ENCODE measurements around the gene PTPRG.

PTPRG gene

DNA sequence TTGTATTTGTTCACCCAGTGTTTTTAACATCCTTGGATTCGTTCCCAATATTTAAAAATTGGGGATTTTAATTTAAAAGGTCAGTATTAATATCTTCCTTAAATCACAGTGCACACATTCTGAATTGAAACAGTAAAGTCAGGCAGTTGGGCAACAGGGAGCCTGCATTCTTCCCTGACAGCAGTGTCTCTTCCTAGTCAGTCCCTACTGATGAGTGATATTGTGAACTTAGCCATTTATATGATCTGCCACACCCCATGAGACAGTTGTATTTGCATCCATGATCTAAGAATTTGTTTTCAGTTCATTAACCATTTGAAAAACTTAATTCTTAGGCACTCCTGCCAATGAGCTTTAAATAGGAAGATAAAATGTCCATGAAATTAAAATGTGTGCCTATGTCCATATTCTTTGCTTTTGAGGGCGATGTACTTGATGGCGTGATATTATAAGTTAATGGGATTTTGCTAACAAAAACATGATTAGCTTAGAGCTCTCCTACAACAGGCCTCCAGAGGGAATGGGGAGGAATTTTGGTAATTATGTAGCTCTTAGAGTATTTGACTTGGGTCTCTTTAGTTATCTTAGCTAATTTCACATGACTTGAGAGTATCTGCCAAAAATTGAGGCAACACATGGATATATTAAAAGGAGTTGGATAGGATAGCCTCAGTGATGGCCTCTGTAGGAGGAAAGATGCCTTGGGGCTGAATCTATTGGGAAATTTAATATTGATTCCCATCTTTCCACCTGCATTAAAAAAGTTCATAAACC lies 219.3 kb downstream of the PTPRG start:
- no peak for DNase-seq
- Histone ChIP-seq H3K9me3 (ENCODE audit: control insufficient read depth, low read length) (no peaks in the 10 kb centered on the region), H3K36me3 (ENCODE audit: control insufficient read depth, insufficient read depth, low read length) (no peaks in the 10 kb centered on the region), H3K4me3 (ENCODE audit: insufficient read depth, low read depth, low read length, poor library complexity, severe bottlenecking) (no peak overlapping the region), H3K27ac (ENCODE audit: insufficient read depth, low read length, poor library complexity, severe bottlenecking) (no peak overlapping the region), H3K27me3 (replicated peaks; ENCODE audit: control insufficient read depth, insufficient read depth, low read length, poor library complexity, severe bottlenecking) (no peaks in the 10 kb centered on the region), H3K4me1 (ENCODE audit: control insufficient read depth, insufficient read depth, low read length, poor library complexity, severe bottlenecking) (no peaks in the 10 kb centered on the region)

DNA sequence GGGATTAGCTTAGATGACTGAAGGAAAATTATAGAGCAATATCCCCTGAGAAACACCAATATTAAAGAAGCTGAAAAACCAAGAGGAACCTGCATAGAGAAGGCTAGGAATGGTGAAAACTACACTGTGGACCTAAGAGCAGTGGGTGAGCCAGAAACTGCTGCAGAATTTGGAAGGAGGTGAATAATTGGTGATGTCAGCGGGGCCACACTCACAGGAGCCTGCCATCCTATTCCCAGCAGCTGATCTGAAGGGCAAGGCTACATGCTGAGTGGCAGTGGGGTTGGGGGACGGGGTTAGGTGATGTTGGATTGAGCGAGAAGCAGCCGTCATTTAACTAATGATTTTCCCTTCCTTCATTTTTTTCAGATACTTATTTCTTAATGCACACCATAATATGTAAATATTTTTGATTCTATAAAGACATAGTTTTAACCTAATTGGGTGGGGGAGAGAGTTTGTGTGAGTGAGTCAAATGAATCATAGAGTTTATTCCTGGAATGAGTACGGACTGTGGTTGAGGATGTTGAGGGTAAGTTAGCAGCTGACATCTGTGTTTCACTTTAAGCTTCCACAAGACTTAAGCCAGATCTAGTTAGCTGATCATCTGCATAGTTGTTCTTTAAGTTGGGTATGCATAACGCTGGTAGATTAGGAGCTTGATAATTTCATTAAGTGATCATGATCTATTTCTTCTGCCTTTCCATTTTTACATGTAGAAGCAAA lies 222.8 kb downstream of the PTPRG start:
- Histone ChIP-seq H3K36me3 (ENCODE audit: control insufficient read depth, insufficient read depth, low read length) (no peaks in the 10 kb centered on the region), H3K4me3 (ENCODE audit: insufficient read depth, low read depth, low read length, poor library complexity, severe bottlenecking) (no peak overlapping the region), H3K4me1 (ENCODE audit: control insufficient read depth, insufficient read depth, low read length, poor library complexity, severe bottlenecking) (no peaks in the 10 kb centered on the region), H3K27me3 (replicated peaks; ENCODE audit: control insufficient read depth, insufficient read depth, low read length, poor library complexity, severe bottlenecking) (no peaks in the 10 kb centered on the region), H3K27ac (ENCODE audit: insufficient read depth, low read length, poor library complexity, severe bottlenecking) (no peak overlapping the region), H3K9me3 (ENCODE audit: control insufficient read depth, low read length) (no peaks in the 10 kb centered on the region)
- DNase-seq, result no peak

DNA sequence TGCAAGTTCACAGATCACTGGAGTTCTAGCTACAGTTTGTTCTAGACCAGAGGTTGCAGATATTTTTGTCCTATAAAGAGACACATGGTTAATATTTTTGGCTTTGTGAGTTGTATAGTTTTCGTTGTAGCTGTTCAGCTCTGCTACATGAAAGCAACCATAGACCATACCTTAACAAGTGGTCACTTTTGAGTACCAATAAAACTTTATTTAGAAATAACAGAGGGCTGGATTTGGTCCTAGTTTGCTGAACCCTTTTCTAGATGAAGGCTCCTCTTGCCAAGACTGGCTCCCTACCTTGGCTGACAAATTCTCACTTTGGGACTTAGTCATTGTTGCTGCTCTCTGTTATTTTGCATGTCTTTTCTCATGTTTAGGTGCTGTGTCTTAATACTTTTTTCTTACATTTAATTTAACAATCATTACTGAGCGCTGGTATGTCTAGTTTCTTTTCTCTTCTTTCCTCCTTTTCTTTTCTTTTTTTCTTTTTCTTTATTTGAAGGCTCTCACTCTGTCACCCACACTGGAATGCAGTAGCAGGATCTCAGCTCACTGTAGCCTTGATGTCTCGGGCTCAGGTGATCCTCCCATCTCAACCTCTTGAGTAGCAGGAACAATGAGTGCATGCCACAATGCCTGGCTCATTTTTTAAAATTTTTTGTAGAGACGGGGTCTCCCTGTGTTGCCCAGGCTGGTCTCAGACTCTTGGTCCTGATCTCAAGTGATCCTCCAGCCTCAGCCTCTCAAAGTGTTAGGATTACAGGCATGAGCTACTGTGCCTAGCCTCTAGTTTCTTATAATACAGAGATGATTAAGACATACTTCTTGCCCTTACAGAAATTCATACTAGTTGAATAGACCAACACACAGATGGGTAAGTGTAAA lies 227.5 kb downstream of the PTPRG start:
- Histone ChIP-seq H3K4me3 (ENCODE audit: insufficient read depth, low read depth, low read length, poor library complexity, severe bottlenecking) (no peak overlapping the region), H3K4me1 (ENCODE audit: control insufficient read depth, insufficient read depth, low read length, poor library complexity, severe bottlenecking) (no peaks in the 10 kb centered on the region), H3K9me3 (ENCODE audit: control insufficient read depth, low read length) (no peaks in the 10 kb centered on the region), H3K27ac (ENCODE audit: insufficient read depth, low read length, poor library complexity, severe bottlenecking) (no peak overlapping the region), H3K36me3 (ENCODE audit: control insufficient read depth, insufficient read depth, low read length) (no peaks in the 10 kb centered on the region), H3K27me3 (replicated peaks; ENCODE audit: control insufficient read depth, insufficient read depth, low read length, poor library complexity, severe bottlenecking) (no peaks in the 10 kb centered on the region)
- no peak for DNase-seq

DNA sequence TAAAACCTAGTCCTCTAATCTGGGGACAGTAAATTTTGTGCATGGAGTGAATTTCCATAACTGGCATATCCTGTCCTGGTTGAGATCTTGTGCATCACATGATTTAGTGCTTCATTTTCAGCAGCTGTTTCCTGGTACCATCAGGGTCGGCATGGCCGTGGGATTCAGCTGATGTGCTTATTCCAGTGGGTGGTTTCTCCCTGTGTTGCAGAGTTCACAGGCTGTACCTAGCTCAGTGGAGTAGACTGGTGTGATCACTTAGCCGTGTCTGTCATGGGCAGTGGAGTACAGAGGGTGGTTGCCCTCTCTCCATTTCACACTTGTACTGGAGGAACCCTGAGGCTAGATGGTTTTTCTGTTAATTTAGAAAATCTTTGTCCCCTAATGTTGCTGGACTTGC lies 228.5 kb downstream of the PTPRG start:
- H3K36me3 ChIP-seq (ENCODE audit: control insufficient read depth, insufficient read depth, low read length), result no peaks in the 10 kb centered on the region
- no peaks in the 10 kb centered on the region for H3K27me3 ChIP-seq (replicated peaks; ENCODE audit: control insufficient read depth, insufficient read depth, low read length, poor library complexity, severe bottlenecking)
- no peaks in the 10 kb centered on the region for H3K9me3 ChIP-seq (ENCODE audit: control insufficient read depth, low read length)
- DNase-seq, result no peak
- H3K4me1 ChIP-seq (ENCODE audit: control insufficient read depth, insufficient read depth, low read length, poor library complexity, severe bottlenecking), result no peaks in the 10 kb centered on the region
- no peak overlapping the region for H3K4me3 ChIP-seq (ENCODE audit: insufficient read depth, low read depth, low read length, poor library complexity, severe bottlenecking)
- no peak overlapping the region for H3K27ac ChIP-seq (ENCODE audit: insufficient read depth, low read length, poor library complexity, severe bottlenecking)

DNA sequence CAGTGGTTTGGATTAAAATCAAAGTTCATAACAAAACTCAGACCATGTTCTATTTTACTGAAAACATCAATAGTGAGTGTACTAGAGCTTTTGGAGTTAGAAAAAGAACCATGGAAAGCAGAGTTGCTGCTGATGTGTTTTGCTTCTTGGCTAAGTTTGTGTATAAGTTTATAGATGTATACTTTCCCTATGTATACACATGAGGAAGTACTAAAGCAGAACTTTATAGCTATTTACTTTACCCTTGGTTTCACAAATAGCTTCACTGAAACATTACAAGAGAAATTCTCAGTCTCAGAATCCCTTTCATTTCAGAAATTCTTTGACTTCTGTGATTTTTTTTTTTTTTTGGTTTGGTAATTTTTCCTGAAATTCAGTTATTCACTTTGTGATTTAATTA lies 229.0 kb downstream of the PTPRG start:
- Histone ChIP-seq H3K4me3 (ENCODE audit: insufficient read depth, low read depth, low read length, poor library complexity, severe bottlenecking) (no peak overlapping the region), H3K4me1 (ENCODE audit: control insufficient read depth, insufficient read depth, low read length, poor library complexity, severe bottlenecking) (no peaks in the 10 kb centered on the region), H3K27me3 (replicated peaks; ENCODE audit: control insufficient read depth, insufficient read depth, low read length, poor library complexity, severe bottlenecking) (no peaks in the 10 kb centered on the region), H3K9me3 (ENCODE audit: control insufficient read depth, low read length) (no peaks in the 10 kb centered on the region), H3K27ac (ENCODE audit: insufficient read depth, low read length, poor library complexity, severe bottlenecking) (no peak overlapping the region), H3K36me3 (ENCODE audit: control insufficient read depth, insufficient read depth, low read length) (no peaks in the 10 kb centered on the region)
- DNase-seq, result no peak

DNA sequence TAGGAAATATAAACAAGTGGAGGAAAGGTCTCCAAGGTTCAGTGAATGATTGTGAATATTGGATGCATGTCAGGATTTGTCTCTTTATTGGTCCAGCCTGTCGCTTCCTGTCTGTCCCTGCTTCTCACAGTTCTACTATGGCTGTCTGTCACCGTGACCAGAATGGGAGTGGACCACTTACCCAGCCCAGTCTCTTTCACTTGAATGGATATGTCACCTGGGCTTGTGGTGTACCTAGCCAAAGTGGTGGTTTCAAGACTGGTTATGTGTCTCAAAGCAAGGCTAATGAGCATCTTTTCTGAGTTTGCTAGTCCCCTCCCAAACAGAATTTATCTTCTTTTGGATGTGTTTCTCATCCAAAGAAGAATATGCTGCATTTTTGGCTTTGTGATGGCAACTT lies 231.7 kb downstream of the PTPRG start:
- H3K4me3 ChIP-seq (ENCODE audit: insufficient read depth, low read depth, low read length, poor library complexity, severe bottlenecking), result no peak overlapping the region
- no peak overlapping the region for H3K27ac ChIP-seq (ENCODE audit: insufficient read depth, low read length, poor library complexity, severe bottlenecking)
- no peaks in the 10 kb centered on the region for H3K36me3 ChIP-seq (ENCODE audit: control insufficient read depth, insufficient read depth, low read length)
- H3K27me3 ChIP-seq (replicated peaks; ENCODE audit: control insufficient read depth, insufficient read depth, low read length, poor library complexity, severe bottlenecking), result no peaks in the 10 kb centered on the region
- H3K9me3 ChIP-seq (ENCODE audit: control insufficient read depth, low read length), result no peaks in the 10 kb centered on the region
- DNase-seq, result no peak
- no peaks in the 10 kb centered on the region for H3K4me1 ChIP-seq (ENCODE audit: control insufficient read depth, insufficient read depth, low read length, poor library complexity, severe bottlenecking)

DNA sequence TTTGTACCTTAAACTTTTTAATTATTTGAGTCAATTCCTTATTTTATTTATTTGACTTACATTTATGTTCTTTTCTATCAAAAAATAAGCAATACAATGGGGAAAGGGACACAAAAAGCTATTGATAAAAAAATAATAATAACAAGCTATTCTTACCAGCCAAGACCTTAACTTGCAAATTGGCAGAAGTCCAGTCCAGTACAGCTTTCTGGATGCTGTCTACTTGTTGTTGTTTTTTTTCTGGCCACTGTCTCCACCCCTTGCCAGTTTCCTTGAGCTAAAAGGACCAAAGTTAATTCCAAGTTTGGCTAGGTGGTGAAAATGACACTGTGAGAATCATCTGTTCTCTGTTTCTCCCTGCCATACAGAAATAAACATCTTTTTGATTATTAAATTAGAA lies 232.2 kb downstream of the PTPRG start:
- no peaks in the 10 kb centered on the region for H3K36me3 ChIP-seq (ENCODE audit: control insufficient read depth, insufficient read depth, low read length)
- no peaks in the 10 kb centered on the region for H3K4me1 ChIP-seq (ENCODE audit: control insufficient read depth, insufficient read depth, low read length, poor library complexity, severe bottlenecking)
- no peak overlapping the region for H3K27ac ChIP-seq (ENCODE audit: insufficient read depth, low read length, poor library complexity, severe bottlenecking)
- no peaks in the 10 kb centered on the region for H3K27me3 ChIP-seq (replicated peaks; ENCODE audit: control insufficient read depth, insufficient read depth, low read length, poor library complexity, severe bottlenecking)
- H3K9me3 ChIP-seq (ENCODE audit: control insufficient read depth, low read length), result no peaks in the 10 kb centered on the region
- no peak for DNase-seq
- H3K4me3 ChIP-seq (ENCODE audit: insufficient read depth, low read depth, low read length, poor library complexity, severe bottlenecking), result no peak overlapping the region

DNA sequence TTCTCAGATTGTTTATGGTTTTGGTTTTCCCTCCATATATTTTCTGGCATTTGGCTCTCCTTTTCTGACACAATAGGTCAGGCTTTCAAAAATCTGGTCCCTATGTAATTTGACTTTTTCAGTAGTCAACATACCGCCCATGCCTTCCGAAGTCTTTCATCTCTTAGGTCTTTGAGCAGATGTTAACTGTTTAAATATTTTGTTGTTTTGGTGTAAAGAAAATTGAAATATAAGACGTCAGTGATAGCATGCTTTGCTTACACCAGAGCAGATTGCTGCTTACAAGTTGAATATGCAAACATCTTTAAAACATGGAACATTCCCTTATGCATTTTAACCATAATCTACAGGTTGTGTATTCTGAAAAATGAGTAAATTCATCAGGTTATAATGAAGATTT lies 233.0 kb downstream of the PTPRG start:
- Histone ChIP-seq H3K4me1 (ENCODE audit: control insufficient read depth, insufficient read depth, low read length, poor library complexity, severe bottlenecking) (no peaks in the 10 kb centered on the region), H3K27me3 (replicated peaks; ENCODE audit: control insufficient read depth, insufficient read depth, low read length, poor library complexity, severe bottlenecking) (no peaks in the 10 kb centered on the region), H3K4me3 (ENCODE audit: insufficient read depth, low read depth, low read length, poor library complexity, severe bottlenecking) (no peak overlapping the region), H3K27ac (ENCODE audit: insufficient read depth, low read length, poor library complexity, severe bottlenecking) (no peak overlapping the region), H3K9me3 (ENCODE audit: control insufficient read depth, low read length) (no peaks in the 10 kb centered on the region), H3K36me3 (ENCODE audit: control insufficient read depth, insufficient read depth, low read length) (no peaks in the 10 kb centered on the region)
- DNase-seq, result no peak

DNA sequence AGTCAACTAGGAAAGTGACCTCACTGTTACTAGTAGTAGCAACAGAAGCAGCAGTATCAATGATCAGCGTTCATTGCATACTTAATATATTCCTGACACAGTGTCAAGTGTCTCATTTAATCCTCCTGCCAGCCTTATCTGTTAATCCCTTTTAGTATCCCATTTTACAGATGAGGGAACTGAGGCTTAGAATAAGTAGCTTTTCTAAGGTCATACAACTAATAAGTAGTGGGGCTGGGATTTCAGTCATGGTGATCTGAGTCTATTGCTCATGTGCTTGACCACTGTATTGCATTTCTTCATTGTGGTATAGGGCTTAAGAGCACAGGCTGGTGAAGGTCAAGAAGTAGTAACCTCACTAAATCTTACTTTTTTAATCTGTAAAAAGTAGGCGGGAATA lies 233.6 kb downstream of the PTPRG start:
- Histone ChIP-seq H3K36me3 (ENCODE audit: control insufficient read depth, insufficient read depth, low read length) (no peaks in the 10 kb centered on the region), H3K4me3 (ENCODE audit: insufficient read depth, low read depth, low read length, poor library complexity, severe bottlenecking) (no peak overlapping the region), H3K4me1 (ENCODE audit: control insufficient read depth, insufficient read depth, low read length, poor library complexity, severe bottlenecking) (no peaks in the 10 kb centered on the region), H3K27ac (ENCODE audit: insufficient read depth, low read length, poor library complexity, severe bottlenecking) (no peak overlapping the region), H3K27me3 (replicated peaks; ENCODE audit: control insufficient read depth, insufficient read depth, low read length, poor library complexity, severe bottlenecking) (no peaks in the 10 kb centered on the region), H3K9me3 (ENCODE audit: control insufficient read depth, low read length) (no peaks in the 10 kb centered on the region)
- DNase-seq, result no peak
